GM18517 (cell line): Measurements from ENCODE around the gene ZNF488.

Source experiments
- ATAC-seq: cut with Tn5 transposase; IDR thresholded peaks from one replicate; pipeline ENCODE4 v1.9.1; 2021; ENCODE audit warnings: mild to moderate bottlenecking, moderate library complexity; ENCODE audit not compliant: unreplicated experiment

Gene ZNF488

DNA sequence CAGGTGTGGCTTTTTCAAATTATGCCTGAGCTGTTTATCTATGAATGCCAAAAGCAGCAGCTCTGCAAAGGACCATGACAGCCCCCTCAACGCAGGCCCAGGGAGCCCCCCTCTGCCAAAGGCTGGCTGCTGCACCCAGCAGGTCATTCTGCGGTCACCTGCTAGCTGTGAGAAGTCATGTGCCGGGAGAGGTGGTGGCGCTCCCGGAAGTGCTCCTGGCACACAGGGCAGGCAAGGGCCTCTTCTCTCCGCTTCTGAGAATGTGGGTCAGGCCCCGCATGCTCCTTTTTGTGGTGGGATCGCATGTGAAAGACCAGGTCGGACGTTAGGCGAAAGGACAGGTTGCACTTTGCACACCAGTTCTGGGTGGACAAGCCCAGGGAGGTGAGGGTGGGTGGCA is 16.4 kb downstream of the ZNF488 start:
- no peak for ATAC-seq

DNA sequence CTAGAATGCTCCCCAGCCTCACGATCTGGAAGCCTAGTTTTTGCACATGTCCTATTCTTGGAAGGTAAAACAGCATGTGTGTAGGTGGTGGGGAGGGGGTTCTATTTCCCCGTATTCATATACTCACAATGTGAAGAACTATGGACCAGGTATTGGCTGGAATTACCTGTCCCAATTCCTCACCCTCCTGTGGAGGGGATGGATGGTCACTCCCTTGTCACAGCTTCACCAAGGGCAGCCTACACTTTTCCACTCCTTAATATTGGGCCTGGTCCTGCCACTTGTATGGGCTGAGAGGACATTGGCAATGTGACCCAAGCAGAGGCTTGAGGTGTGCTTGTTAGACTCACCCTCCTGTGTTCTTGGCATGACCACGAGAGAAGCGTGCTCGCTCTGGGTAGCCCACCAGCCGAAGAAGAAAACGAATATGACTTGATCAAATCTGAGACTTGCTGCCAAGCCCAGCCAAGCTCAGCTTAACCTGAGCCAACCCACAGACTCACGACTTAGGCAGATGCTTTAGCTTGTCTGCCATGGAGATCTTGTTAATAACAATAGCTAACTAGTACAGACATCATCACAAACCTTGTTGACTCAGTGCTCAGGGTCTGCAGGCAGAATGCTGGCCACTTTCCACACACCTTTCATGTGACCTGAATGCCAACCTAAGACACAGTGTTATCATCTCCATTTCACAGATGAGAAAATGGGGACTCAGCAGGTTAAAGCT is 17.2 kb downstream of the ZNF488 start:
- ATAC-seq = no peak

DNA sequence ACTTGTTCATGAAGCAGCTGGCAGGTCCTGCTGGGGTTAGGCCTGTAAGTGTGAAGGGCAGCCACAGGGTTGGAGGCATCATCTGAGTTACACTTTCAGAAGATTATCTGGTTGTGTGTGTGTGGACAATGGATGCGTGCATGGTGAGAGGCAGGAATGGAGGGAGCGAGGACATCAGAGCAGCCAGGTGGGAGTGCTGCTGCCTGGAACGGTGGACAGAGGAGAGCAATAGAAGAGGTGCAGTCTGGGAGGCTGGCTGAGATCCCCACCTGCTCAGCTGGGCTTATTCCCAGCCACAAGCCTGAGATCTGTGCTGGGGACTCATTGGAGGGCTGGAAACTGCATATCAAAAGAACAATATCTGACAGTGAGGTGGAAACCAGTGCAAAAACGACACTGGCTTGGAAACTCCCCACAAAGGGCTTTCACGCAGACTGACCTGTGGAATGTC is 17.9 kb downstream of the ZNF488 start:
- ATAC-seq = no peak

DNA sequence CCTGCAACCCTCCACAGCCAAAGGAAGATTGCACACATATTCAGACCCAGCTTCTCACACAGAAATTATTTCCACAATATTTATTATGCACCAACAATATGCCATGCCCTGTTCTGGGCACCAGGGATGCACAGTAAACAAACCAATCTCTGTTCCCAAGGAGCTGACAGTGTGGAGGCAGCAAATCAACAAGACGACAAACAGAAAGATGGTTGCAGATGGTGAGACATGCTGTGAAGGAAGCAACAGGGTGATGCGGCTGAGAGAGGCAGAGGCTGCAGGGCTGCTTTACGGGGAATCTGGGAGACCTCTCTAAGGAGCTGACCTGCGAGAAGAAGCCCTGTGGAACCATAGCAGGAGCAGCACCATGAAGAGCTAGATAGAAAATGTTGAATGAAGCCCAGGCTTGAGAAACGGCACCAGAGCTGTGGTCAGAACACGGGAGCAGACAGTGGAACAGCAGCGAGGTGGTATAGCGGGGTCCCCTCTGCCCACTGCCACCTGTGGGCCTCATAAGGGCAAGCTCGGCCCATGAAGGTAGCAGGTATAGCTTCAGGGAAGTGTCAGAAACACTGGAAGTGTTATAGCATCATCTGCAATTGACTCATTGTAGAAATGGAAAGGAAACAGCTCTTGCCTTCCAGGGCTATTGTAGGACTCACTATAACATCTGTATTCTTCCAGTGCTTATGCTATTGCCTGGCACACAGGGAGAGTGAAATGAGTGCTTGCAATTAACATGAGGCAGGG is 18.5 kb downstream of the ZNF488 start:
- ATAC-seq = no peak

DNA sequence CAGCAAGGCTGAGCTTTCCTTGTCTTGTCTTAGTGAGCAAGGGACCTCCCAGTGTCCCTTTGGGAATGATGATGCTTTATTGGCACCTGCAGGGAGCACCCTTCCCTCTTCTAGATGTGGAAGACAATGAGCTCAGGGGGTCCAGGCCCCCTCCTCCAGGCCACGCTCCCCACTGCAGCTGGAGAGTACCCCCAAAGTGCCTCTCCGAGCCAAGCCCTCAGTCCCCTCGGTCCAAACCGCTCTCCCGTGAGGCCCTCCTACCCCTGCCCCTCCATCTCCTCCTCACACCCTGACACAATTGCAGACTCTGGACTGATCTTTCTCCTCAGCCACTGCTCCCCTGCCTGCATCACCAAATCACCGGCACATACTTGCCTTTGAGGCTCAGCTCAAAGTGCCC is 19.2 kb downstream of the ZNF488 start:
- no peak for ATAC-seq

DNA sequence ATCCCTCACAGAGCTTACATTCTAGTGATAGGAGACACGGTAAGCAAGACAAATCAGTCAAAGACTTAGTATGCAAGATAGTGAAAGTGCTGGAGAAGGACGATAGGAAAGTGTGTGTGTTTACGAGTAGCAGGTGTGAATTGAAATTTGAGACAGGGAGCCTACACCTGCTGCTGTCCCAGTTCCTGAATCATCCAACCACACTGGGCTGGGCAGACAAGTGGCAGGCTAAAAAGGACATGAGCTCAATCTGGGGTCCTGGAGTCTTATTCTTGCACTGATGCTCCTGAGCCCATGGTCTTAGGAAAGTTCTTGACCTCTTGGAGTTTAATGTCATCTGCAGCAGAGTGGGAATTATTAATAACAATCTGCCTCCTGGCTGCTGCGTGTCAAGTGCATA is 19.7 kb downstream of the ZNF488 start:
- ATAC-seq = no peak

DNA sequence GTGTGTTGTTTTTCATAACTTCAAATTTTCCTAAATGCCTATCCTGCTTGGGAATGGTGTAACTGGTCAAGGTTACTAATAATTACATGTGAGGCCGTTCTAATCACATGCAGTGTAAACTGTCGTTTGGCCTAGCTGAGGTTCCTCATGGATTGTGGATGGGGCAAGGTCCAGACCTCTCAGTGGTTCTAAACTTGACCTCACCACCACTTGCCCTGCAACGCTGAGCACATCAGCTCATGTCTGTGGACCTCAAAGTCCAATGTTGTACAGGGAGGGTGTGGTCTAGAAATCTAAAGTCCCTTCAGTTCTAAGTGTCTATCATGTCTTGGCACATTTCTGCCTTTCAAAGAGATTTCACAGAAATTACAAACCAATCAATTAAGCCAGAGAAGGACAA is 20.3 kb downstream of the ZNF488 start:
- ATAC-seq = no peak

DNA sequence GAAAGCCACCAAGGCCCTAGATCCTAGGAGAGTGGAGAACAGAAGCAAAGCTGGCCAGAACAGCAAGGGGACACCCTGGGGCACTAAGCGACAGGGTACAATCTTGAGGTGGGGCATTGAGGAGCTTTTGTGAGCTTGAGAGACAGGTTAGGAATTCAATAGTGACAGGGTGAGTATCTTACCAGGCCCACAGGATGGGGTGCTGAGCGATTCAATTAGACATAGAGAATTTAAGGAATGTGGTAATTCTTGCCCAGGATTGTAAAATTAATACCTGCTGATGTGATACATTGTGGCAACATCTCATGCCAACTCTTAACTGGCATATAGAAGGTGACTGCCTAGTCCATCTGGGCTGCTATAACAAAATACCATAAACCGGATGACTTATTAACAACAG is 21.9 kb downstream of the ZNF488 start:
- ATAC-seq = no peak

DNA sequence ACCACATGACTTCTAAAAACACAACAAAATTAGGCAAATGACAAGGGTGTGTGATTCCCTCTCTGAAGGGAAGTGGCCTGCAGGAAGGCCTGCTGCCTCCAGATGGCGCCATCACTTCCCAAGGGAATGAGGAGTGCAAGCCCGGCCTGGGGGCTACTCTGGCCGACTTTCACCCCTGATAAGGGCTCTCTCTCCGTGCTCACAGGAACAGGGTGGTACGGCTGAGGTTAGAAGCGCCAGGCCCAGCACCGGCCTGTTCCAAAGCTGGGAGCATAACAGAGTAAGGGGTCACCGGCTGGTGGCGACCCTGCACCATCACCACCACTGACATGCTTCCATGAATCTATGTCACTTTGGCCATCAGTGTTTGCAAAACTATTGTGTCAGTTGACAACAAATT is 22.8 kb downstream of the ZNF488 start:
- no peak for ATAC-seq

DNA sequence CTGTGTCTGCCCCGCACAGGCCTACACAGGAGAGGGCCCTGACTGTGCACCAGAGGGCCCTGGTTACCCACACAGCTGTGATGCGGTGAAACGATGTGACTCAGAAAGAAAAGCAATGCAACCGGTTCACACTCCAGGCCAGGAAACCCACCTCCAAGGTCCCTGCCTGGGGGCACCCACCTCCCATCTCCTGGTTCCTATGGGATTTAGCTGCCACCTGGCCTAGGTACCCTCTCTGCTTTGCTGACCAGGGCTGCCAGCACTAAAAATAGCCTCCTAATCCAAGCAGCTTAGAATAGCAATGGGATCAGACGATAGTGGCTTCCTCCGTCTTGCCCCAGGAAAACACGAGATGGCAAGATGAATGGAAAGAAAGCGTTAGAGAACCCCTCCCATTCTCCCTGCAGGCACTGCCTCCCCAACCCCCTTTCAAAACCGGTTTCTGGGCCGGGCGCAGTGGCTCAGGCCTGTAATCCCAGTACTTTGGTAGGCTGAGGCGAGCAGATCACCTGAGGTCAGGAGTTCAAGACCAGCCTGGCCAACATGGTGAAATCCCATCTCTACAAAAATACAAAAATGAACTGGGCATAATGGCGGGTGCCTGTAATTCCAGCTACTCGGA is 23.6 kb downstream of the ZNF488 start:
- no peak for ATAC-seq

DNA sequence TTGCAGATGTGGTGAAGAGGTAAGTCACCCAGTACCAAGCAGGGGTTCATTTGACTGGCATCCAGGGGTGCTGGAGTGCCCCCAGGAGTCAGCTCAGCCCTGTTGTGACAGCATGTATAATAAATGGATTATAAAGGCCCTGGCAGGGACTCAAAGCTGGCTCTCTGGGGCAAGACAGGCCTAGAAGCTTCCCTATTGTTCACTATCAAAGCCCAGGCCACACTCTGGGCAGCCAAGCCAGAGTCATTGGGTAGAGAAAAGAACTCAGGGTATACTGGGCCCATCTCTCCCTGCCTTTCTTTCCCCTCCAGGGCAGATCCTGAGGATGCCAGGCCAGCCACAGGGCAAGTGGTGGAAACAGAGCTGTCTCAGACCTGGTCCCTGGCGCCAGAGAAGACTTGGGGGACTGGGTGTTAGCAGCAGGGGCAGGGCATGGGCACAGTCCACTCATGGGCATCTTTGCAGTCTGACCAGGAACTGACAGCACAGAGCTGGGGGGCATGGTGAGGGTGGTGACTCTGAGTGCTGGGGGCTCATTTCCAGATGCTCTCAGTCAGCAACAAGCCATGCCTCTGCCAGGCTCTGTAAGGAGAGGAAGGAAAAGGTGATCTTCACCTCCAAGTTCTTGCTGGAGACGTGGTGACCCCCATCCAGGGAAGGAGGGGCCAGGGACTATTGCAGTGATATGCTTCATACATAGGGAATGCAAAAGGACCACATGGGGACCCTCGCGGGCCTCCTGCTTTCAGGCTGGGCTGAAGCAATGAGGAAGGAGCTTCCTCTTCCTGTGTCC is 24.3 kb downstream of the ZNF488 start:
- ATAC-seq = no peak

DNA sequence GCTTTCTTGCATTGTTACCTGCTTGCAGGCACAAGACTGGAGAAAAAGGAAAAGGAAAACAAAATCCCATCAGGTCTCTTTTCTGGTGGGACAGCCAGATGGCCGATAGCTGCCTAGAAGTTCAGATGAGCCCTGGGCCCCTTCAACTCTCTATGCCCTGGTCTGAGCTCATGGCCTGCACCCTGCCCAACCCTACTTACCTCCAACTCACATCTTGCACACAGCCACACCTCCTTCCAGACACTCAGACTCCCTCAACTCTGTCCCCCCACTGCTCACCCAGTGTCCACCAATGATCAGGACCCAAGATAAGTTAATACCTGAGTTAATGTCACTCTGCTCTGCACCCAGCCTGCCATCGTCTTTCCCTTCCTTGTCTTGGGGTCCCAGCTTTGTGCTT is 25.0 kb downstream of the ZNF488 start:
- no peak for ATAC-seq

DNA sequence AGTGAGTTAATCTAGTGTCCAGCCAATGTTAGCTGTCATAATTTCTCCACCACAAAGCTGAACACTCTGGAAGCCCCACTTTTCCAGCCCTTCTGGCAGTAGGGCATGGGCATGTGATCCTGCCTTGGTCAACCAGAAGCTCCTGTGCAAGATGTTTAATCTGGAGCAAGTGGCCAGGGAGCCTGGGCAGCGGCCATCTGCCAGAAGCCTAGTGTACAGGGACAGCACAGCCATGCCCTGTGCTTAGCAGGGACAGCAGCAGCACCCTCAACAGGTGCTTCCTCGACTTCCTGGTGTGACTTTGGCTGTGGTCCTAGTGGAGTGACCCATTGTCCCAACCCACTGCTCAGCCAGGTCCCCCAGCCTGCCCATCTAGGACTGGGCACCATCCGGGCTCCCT is 25.6 kb downstream of the ZNF488 start:
- no peak for ATAC-seq

DNA sequence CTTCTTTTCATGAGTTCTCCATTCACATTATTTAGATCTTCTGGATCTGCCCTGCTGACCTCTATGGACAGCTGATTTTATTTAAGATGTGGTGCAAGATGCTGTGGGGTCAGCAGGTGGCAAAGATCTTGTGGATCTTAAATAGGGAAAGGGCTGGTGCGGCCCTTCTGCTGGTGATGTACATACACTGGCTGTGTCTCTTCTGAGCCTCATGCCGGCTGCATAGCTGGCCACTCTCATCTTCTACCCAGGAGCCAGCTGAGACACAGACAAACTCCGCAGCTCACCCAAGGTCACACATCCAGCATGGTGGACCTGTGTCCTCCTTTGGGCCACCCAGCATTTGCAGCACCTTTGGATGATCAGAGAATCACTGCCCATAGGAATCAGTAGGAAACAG is 26.2 kb downstream of the ZNF488 start:
- ATAC-seq = no peak

DNA sequence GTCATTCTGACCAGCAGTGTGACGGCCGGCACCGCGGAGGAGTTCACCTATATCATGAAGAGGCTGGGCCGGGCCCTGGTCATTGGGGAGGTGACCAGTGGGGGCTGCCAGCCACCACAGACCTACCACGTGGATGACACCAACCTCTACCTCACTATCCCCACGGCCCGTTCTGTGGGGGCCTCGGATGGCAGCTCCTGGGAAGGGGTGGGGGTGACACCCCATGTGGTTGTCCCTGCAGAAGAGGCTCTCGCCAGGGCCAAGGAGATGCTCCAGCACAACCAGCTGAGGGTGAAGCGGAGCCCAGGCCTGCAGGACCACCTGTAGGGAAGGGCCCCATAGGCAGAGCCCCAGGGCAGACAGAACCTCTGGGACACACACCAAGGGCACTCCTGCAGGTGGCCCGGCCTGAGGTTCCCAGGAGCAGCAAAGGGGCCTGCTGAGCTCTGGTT is 26.9 kb downstream of the ZNF488 start:
- no peak for ATAC-seq

DNA sequence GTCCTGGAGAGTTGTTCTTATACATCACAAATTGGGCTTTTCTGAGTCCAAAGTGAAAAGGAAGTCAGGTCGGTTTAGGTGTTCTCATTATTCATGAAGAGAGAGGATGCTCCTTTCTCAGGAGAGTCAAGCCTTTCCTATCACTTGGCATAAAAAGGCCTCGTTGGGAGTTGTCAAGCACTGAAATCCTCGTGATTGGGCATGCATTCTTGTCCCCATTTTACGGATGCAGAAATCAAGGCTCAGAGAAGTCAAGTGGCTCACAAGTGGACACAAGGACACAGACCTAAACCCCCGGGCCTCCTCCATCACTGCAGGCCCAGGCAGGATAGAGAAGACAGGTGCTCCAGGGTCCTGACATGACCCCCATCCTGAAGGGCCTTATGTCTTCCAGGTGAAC is 27.4 kb downstream of the ZNF488 start:
- ATAC-seq = no peak

DNA sequence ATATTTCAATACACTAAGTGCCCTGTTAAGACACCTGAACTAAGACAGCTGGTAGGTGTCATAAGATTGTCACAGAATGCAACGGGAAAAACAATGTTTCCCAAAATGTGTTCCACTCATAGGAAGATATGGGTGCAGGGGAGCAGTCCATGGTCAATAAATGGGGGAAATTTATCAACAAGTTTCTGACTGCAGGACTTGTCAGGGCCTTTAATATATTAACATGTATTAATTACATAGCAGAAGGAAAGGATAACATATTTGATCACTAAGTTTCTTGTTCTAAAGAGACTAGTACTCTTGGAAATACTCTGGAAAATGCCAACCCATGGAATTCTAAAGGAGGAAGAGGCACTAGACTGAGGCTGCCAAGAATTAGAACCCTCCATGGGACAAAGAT is 29.2 kb downstream of the ZNF488 start:
- no peak for ATAC-seq

DNA sequence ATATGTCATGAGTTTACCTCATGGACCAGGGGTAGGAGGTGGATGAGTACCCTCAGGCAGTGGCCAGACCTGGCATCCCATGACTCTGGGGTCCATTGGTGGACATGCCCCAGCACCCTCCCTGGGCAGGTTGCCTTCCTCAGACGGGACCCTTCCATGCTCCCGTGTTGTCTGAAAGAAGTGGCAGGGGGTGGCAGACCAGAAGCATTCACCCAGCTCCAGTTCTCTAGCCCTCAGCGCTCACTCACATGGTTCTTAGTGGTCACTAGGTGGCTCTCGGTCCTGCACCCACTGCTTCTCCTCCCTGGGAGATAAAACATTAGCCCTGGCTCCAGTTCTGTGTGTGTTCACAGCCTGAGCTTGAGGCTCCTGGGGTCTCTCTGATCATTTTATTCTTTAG is 29.9 kb downstream of the ZNF488 start:
- ATAC-seq = no peak

DNA sequence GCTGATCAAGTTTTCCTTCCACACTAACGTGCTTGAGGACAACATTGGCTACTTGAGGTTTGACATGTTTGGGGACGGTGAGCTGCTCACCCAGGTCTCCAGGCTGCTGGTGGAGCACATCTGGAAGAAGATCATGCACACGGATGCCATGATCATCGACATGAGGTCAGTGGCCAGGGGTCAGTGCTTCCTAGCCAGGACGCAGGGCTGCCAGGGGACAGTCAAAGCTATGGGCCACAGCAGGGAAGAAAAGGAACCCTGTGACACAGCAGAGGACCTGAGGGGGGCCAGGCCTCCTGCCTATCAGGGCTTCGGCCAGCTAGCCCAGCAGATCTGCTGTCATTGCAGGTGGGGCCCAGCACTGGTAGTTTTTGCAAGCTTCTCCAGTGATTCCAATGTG is 30.7 kb downstream of the ZNF488 start:
- no peak for ATAC-seq

DNA sequence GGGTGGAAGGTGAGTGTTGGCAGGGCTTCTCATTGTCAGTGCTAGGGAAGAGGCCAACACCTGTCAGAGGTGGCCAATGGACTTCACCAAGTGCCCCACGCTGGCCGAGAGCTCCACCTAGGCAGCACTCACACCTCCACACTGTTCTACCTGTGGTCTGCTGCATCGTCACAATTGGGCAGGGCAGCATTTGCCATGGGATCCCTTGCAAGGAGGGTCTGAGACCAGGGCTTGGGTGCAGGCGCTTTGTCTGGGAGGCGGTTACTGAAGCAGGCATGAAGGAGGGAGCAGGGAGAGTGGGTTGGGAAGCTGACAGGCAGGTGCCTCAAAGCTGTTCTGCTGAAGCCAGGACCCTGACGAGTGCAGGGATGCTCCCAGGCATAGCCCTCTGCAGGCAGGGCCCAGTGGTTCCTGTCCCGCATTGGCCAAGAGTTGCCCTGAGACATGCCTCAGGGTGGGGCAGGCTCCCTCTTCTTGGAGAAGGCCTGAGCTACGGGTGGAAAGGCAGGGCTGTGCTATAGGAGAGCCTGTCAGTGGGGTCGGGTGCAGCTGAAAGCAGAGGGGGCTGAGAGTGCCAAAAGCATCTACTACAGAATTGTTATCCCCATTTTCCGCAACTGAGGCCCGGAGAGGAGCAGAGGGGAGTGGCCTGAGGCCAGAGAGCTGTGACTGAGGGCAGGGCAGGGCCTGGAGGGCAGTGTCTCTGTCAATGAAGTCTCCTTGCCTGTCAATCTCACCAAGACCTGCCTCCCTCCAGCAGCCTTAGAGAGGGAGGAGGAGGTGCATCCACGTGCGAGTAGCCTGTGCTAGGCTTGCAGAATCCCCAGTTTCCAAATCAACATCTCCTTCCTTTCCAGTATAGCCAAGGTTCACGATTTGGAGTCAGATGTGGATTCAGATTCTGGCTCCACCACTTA is 31.9 kb downstream of the ZNF488 start:
- no peak for ATAC-seq
